ENCODE results near the gene FERMT3. TPM values are rescaled to one million over a fixed set of nuclear protein-coding genes. Genes with fewer than 3 reads are reported as not detected.

Gene FERMT3
- total RNA-seq = 1.4 and 2.0 TPM in 2 replicates

DNA sequence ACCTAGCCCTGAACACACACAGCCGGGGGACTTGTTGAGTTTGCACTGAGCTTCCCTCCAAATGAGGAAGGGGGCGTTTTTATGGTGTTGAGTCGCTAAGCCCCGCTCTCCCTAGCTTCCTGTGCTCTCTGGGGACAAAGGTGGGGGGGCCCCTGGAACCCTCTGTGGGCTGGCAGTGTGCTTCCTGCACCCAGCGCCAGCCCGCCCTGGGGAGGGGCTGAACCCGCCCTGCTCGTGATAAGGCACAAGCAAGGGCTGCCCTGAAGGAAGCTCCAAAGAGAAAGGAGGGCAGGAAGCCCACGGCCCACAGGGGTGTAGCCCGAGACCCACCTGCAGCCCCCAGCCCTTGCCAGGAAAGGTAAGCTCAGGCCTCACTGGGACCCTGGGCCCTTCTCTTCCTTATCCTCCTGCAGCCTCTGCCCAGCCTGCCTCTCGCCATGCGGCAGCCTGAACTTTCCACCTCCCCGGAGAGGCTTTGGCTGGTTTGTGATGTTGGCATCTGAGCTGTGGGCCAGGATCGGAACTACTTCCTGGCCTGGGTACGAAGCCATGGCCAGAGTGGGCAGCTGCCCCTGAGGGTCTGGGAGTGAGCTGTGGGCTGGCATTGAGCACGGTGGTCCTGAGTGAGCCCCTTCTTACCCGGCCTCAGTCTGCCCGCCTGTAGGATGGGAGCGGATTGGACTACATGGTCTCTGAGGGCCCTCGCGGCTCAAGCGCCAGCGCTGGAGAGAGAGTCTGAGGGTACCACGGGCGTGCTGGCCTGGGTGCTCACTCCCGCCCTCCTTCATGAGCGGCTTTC is at the start of gene FERMT3:
TSS of gene FERMT3 (plus strand) at position 265 of the 799 bp plus-strand sequence. CDS start 644 bp downstream, outside the sequence.

GRCh38 chr11:64165842-64166635 is 40.5 kb upstream of the FERMT3 start, which contains the start of gene MACROD1:
MACROD1 (minus strand) TSS chr11:64166113; CDS start chr11:64165994, 119 bp downstream.

DNA sequence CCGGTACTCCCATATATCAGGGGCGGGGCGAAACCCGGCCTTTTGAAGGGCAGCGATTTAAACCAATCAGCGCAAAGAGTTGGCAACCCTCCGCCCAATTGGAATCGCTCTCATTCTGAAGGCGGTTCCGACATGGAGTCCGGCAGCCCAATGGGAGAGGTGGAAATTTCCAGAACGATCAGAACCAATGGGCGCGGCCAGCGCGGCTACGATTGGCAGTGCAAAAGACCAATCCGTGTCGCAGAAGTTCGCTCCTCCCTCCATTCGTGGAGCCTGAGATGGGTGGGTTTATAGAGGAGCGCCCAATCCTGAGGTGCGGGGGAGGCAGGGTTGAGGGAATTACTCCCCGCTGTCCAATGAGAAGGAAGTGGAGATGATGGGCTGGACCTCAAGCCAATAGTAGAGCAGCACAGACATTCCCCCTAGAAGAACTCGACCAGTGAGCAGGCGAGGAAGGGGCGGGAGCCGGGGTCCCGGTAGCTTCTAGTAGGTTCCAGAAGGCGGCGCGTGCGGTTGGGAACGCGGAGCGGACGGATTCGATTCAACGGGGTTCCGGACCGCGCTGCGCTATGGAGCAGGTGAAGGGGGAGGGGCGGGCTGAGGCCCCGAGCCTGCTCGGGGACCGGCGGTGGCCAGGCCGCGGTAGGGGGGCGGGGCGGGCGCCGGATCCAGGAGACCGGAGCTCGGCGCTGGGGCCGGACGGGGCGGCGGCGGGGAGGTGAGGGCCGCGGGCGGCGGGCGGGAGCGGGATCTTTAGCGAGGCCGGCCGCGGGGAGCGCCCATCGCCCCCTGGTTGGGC is 20.6 kb upstream of the FERMT3 start, which contains the start of gene STIP1:
TSS of gene STIP1 (plus strand) at position 479 of the 799 bp plus-strand sequence. CDS start at position 570, 91 bp downstream.

GRCh38 chr11:64225608-64226506 is 19.3 kb downstream of the FERMT3 start, which contains the start of the genes NUDT22 and TRPT1:
NUDT22 (plus strand) TSS chr11:64226274; CDS start chr11:64226653, 379 bp downstream.
TRPT1 (minus strand) TSS chr11:64226186; CDS start chr11:64225860, 326 bp downstream.

DNA sequence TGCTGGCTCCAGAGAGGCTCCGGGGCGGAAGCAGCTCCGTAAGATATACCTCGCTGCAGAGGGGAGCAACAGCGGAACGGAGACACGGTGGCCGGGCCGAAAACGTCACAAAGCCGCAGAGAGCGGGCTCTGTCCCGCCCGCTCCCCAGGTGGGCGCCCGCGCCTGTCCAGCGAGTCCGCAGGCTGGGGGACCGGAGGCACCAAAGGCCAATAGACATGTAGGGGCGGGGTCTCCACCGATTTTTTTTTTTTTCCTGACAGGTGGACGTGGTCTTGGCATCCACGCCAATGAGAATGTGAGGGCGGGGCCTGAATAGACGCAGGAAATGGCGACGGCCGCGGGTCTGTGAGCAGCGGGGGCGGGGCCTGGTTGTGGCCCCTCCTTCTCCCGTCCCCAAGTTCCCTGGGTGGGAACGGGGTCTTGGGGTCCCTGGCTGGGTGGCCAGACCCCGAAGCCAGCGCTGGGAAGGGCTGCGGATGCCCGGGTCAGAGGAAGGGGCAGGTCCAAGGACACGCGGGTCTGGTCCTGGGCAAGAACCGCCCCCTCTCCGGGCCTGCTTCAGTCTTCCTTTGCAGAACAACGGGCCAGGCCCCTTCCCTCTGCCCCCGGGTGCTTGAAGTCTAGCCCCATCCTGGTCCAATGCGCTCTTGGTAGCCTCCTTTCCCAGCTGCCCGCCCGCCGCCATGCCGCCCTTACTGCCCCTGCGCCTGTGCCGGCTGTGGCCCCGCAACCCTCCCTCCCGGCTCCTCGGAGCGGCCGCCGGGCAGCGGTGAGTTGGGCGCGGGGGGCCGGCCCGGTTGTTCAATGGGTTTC is 23.9 kb downstream of the FERMT3 start, which contains the start of gene DNAJC4:
TSS of gene DNAJC4 (plus strand) at position 378 of the 814 bp plus-strand sequence. CDS start at position 685, 307 bp downstream.

DNA sequence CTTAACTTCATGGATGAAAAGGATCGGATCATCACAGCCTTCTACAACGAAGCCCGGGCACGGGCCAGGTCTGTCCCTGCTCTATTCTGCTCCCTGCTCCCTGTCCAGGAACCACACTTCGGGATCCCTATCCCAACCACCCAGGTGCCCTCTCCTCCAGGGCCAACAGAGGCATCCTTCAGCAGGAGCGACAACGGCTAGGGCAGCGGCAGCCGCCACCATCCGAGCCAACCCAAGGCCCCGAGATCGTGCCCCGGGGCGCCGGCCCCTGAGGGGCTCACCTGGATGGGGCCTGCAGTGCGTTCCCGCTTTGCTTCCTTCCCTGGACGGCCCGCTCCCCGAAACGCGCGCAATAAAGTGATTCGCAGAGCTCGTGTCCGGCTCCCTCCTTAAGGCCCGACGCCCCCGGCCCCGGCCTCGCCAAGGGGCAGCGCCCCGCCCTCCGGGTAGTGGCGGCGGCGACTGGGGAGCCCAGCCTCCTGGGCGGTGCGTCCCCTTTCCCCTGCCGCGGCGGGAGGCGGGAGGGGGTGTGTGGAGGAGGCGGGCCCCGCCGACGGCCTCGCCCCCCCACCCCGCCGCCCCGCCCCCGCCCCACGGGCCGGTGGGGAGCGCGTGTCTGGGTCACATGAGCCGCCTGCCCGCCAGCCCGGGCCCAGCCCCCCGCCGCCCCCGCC is 27.5 kb downstream of the FERMT3 start, which contains the start of gene VEGFB:
TSS of gene VEGFB (plus strand) at position 672 of the 674 bp plus-strand sequence. CDS start 250 bp downstream, outside the sequence.

DNA sequence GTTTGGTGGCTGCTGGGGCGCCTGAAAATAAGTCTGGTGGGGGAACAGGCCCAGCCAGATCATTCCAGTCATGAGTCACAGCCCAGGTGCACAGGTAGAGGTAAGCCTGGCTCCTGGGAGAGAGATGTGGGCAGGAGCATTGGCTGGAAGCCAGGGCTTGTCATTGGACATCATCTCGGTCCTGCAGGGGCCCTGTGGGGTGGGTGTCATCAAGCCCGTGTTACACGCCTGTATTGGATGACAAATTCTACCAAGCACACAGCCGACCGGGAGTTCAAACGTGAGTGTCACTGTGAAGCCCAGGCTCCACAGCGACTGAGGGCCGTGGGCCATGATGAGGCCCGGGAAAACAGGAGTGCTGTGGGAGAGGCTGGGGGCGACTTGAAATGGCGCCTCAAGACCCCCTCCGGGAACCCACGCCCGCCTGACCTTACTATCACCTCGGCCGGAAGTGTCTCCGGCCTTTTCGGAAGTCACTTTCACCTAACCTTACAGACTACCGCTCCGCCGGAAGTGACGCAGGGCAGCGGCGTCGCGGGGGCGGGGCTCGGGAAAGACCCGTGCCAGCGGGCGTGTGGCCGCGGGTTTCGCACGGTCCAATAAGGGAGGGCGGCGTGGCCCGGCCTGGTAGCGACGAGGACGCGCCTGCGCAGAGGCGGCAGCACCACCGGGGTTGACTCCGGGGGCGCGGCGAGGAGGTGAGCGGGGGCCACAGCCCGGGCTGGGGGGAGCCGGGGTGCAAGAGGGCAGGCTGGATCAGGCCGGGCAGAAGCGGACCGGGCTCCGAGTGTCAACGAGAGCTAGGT is 34.1 kb downstream of the FERMT3 start, which contains the start of gene FKBP2:
TSS of gene FKBP2 (plus strand) at position 661 of the 806 bp plus-strand sequence. CDS start 1,293 bp downstream, outside the sequence.

GRCh38 chr11:64246871-64247728 is 40.6 kb downstream of the FERMT3 start, which contains the start of gene PPP1R14B:
PPP1R14B (minus strand) TSS chr11:64246943; CDS start chr11:64246673, 270 bp downstream.

GRCh38 chr11:64251016-64251752 is 44.7 kb downstream of the FERMT3 start, which contains the start of gene PLCB3:
PLCB3 (plus strand) TSS chr11:64251530; CDS start chr11:64251650, 120 bp downstream.

Other genes with a start within 250 kb of the FERMT3 start
- 347 and 502 TPM in 2 replicates for gene COX8A, start 232.1 kb upstream of the FERMT3 start, total RNA-seq
- gene OTUB1, start 220.3 kb upstream of the FERMT3 start, total RNA-seq = 44.9 and 49.4 TPM in 2 replicates
- gene FLRT1, start 170.8 kb upstream of the FERMT3 start, total RNA-seq = 0.18 and 0.28 TPM in 2 replicates
- gene MACROD1, start 40.6 kb upstream of the FERMT3 start, total RNA-seq = 15.9 and 17.7 TPM in 2 replicates
- 91.6 and 122 TPM in 2 replicates for gene STIP1, start 20.6 kb upstream of the FERMT3 start, total RNA-seq
- gene TRPT1, start 19.5 kb downstream of the FERMT3 start, total RNA-seq = 40.5 and 40.7 TPM in 2 replicates
- 48.2 and 52.0 TPM in 2 replicates for gene NUDT22, start 19.6 kb downstream of the FERMT3 start, total RNA-seq
- gene DNAJC4, start 23.8 kb downstream of the FERMT3 start, total RNA-seq = 8.2 and 13.0 TPM in 2 replicates
- gene VEGFB, start 27.9 kb downstream of the FERMT3 start, total RNA-seq = 13.1 and 24.4 TPM in 2 replicates
- gene FKBP2, start 34.4 kb downstream of the FERMT3 start, total RNA-seq = 97.4 and 139 TPM in 2 replicates
- gene PPP1R14B, start 40.2 kb downstream of the FERMT3 start, total RNA-seq = 115 and 130 TPM in 2 replicates
- 23.8 and 31.5 TPM in 2 replicates for gene PLCB3, start 44.8 kb downstream of the FERMT3 start, total RNA-seq
- 53.1 and 58.2 TPM in 2 replicates for gene BAD, start 77.9 kb downstream of the FERMT3 start, total RNA-seq
- 6.7 and 8.5 TPM in 2 replicates for gene GPR137, start 79.1 kb downstream of the FERMT3 start, total RNA-seq
- not detected in 2 replicates for gene KCNK4, start 84.6 kb downstream of the FERMT3 start, total RNA-seq
- gene CATSPERZ, start 93.6 kb downstream of the FERMT3 start, total RNA-seq = not detected in 2 replicates
- 22.3 and 26.5 TPM in 2 replicates for gene ESRRA, start 98.8 kb downstream of the FERMT3 start, total RNA-seq
- gene TRMT112, start 110.8 kb downstream of the FERMT3 start, total RNA-seq = 240 and 298 TPM in 2 replicates
- gene PRDX5, start 111.4 kb downstream of the FERMT3 start, total RNA-seq = 402 and 434 TPM in 2 replicates
- gene CCDC88B, start 133.5 kb downstream of the FERMT3 start, total RNA-seq = 1.6 and 1.7 TPM in 2 replicates
- gene RPS6KA4, start 152.4 kb downstream of the FERMT3 start, total RNA-seq = 24.7 and 28.3 TPM in 2 replicates